Mesothelial cell of epicardium (in vitro differentiated cells): Measurements from ENCODE around the gene CHKA. TPM values are rescaled to one million over a fixed set of nuclear protein-coding genes. Genes with fewer than 3 reads are reported as not detected.

ENCODE experiments used
- DNase-seq, 2 experiments: peaks; one replicate each; pipeline ENCODE4 v3.0.0; 2021; ENCODE audit warnings: low spot score in 2 of 2; ENCODE audit not compliant: unreplicated experiment in 2 of 2
- H3K27ac Mint-ChIP-seq: 2 replicates; pipeline ENCODE4 v1.8.0; 2021; ENCODE audit warnings: mixed read lengths
- H3K27me3 Mint-ChIP-seq: 2 replicates; pipeline ENCODE4 v1.8.0; 2021; ENCODE audit warnings: low read depth, mixed read lengths
- H3K36me3 Mint-ChIP-seq: 2 replicates; pipeline ENCODE4 v1.8.0; 2021; ENCODE audit warnings: mixed read lengths
- H3K4me1 Mint-ChIP-seq: 2 replicates; pipeline ENCODE4 v1.8.0; 2021; ENCODE audit warnings: mixed read lengths
- H3K4me3 Mint-ChIP-seq: 2 replicates; pipeline ENCODE4 v1.8.0; 2021; ENCODE audit warnings: mild to moderate bottlenecking, moderate library complexity, mixed read lengths
- H3K9me3 Mint-ChIP-seq: 2 replicates; pipeline ENCODE4 v1.8.0; 2021; ENCODE audit warnings: mixed read lengths
- total RNA-seq: library from RNA; stranded (reverse); gene quantifications from 3 replicates; pipeline ENCODE4 v1.2.1, GENCODE V29; 2021
- TF ChIP-seq, protein P1 (sequence below): fragments of 200-600 bp; sonication (generic); IDR thresholded peaks from one replicate; pipeline ENCODE4 v1.5.0; 2021; ENCODE audit warnings: antibody characterized with exemption; ENCODE audit not compliant: unreplicated experiment

Gene CHKA
- total RNA-seq, 1 donor from 2014 or later = 74.4 TPM

DNA sequence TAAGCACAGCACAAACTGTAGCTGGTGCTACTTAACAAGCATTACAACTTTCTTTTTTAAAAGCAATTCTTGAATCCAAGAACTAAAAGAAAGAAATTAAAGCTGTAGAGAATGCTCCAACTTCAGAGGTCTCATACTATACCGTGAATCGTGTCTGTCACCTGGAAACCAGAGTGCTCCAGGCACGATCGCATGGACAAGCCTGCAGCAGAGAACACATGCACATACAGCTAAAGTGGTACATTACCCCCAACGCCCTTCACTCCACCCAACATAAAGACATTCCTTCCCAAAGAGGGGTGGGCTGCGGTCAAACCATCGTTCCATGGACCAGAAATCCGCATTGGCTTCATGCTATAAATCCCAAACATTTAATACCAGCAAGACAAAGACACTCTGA lies 31.5 kb downstream of the CHKA start:
- Mint-ChIP-seq H3K36me3 (peaks cover 6% of the 10 kb centered on the region), H3K27me3 (no peaks in the 10 kb centered on the region), H3K27ac (no peak overlapping the region), H3K9me3 (no peaks in the 10 kb centered on the region), H3K4me1 (peaks cover 12% of the 10 kb centered on the region), H3K4me3 (no peak overlapping the region)
- TF ChIP-seq, protein P1, sequence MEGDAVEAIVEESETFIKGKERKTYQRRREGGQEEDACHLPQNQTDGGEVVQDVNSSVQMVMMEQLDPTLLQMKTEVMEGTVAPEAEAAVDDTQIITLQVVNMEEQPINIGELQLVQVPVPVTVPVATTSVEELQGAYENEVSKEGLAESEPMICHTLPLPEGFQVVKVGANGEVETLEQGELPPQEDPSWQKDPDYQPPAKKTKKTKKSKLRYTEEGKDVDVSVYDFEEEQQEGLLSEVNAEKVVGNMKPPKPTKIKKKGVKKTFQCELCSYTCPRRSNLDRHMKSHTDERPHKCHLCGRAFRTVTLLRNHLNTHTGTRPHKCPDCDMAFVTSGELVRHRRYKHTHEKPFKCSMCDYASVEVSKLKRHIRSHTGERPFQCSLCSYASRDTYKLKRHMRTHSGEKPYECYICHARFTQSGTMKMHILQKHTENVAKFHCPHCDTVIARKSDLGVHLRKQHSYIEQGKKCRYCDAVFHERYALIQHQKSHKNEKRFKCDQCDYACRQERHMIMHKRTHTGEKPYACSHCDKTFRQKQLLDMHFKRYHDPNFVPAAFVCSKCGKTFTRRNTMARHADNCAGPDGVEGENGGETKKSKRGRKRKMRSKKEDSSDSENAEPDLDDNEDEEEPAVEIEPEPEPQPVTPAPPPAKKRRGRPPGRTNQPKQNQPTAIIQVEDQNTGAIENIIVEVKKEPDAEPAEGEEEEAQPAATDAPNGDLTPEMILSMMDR = no peak
- no peak for DNase-seq

DNA sequence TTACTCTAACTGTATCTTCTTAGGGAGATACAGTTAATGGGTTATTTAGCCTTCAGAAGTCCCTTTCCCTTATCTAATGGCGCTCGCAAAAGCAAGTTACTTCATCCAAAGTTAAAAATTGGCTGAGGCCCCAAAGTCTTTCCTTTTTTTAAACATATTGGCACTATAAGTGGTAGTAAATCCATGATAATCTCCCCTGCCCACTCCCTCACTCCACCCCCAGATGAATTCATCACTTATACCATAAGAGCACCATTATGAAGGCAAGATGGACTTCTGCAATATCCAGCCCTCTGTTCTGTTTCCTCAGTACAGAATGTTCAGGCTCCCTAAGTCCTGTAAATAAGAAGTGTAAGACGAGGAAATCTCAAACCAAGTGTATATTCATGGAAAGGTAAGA lies 37.7 kb downstream of the CHKA start:
- no peaks in the 10 kb centered on the region for H3K9me3 Mint-ChIP-seq
- no peak overlapping the region for H3K4me3 Mint-ChIP-seq
- DNase-seq = no peak
- TF ChIP-seq, protein P1 = no peak
- H3K27ac Mint-ChIP-seq = no peak overlapping the region
- H3K27me3 Mint-ChIP-seq = no peaks in the 10 kb centered on the region
- H3K36me3 Mint-ChIP-seq = peaks cover 14% of the 10 kb centered on the region
- H3K4me1 Mint-ChIP-seq = peaks cover 16% of the 10 kb centered on the region

DNA sequence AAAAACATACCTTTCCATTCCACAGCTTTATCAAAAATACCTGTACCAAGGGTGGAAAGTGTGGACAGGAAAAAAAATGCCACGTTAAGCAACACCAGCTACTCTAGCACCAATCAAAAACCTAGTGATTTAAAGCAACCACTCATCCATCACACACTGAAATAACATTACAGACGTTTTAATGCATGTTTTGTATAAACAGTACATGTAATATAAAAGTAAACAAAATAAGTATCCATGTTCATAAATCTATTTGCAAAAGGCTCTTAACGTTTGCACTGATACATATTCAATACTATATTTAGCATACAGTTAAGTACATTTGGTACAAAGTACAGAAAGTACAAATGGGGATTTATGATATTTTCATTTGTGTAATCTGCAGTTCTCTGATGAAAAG lies 38.7 kb downstream of the CHKA start:
- no peaks in the 10 kb centered on the region for H3K27me3 Mint-ChIP-seq

DNA sequence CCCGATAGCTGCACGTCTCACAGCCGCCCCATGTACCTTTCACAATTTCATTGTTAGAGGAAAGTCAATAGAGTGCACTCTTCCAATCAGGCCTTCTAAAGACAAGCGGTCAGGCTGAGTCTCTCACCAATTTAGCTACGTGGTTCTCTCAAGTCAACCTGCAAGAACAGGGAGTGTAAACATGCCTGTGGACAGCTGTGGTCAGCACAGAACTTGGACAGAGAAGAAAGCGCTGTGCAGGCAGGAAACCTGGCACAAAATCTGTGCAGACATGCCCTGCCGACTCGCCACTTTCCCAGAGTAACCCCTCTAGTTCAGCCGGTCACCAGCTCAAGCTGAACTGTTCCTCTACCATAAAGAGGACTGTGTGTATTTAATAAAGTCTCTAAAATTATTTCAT lies 39.5 kb downstream of the CHKA start:
- H3K4me1 Mint-ChIP-seq = peaks cover 27% of the 10 kb centered on the region
- no peak for DNase-seq
- TF ChIP-seq, protein P1 = no peak

More for the DNA sequence above, 38.7 kb downstream of the CHKA start:
- no peak overlapping the region for H3K27ac Mint-ChIP-seq
- peaks cover 19% of the 10 kb centered on the region for H3K36me3 Mint-ChIP-seq
- H3K4me3 Mint-ChIP-seq = no peak overlapping the region
- TF ChIP-seq, protein P1 = no peak
- no peaks in the 10 kb centered on the region for H3K9me3 Mint-ChIP-seq
- no peak for DNase-seq
- peaks cover 25% of the 10 kb centered on the region for H3K4me1 Mint-ChIP-seq

DNA sequence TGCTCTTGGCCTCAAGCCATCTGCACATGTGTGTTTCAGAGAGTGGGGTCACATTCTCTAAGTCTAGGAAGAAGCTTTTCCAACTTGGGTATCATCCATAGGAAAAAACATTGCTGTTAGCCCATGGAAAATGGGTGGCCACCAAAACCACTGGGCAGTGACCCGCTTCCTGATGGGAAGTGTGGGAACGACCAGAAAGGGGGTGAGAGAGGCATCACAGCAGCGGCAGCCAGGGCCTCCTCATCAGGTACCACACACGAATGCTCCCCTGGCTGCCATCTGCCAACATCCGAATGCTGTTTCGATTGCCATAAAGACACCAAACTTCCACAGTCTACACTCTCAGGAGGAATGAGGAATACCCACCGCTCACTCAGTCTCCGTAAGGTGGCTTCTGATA lies 40.3 kb downstream of the CHKA start:
- DNase-seq = no peak
- Mint-ChIP-seq H3K4me1 (peaks cover 27% of the 10 kb centered on the region), H3K27ac (no peak overlapping the region), H3K9me3 (no peaks in the 10 kb centered on the region), H3K36me3 (peaks cover 18% of the 10 kb centered on the region), H3K27me3 (no peaks in the 10 kb centered on the region), H3K4me3 (no peak overlapping the region)
- TF ChIP-seq, protein P1 = no peak

More for the DNA sequence above, 39.5 kb downstream of the CHKA start:
- Mint-ChIP-seq H3K36me3 (peaks cover 20% of the 10 kb centered on the region), H3K27me3 (no peaks in the 10 kb centered on the region), H3K4me3 (no peak overlapping the region), H3K27ac (no peak overlapping the region), H3K9me3 (no peaks in the 10 kb centered on the region)
